GM12878 (cell line): ENCODE measurements around the gene TIE1. TPM values are rescaled to one million over a fixed set of nuclear protein-coding genes. Genes with fewer than 3 reads are reported as not detected.
A peak's percentile ranks its signal among the peaks of the same experiment; 100 is the strongest.

ENCODE experiments used
- BCL3 ChIP-seq: IDR thresholded peaks from 2 replicates; pipeline ENCODE4 v1.6.1; 2011; ENCODE audit warnings: borderline replicate concordance, low read depth, mild to moderate bottlenecking, moderate library complexity, low read length; ENCODE audit not compliant: insufficient read depth, poor library complexity, severe bottlenecking
- BCLAF1 ChIP-seq: fragments of 450-650 bp; IDR thresholded peaks from 2 replicates; pipeline ENCODE4 v1.6.1; 2017; ENCODE audit warnings: antibody characterized with exemption, mild to moderate bottlenecking, moderate library complexity
- E2F8 ChIP-seq: fragments of 450-650 bp; IDR thresholded peaks from 2 replicates; pipeline ENCODE4 v1.6.1; 2018; ENCODE audit warnings: mild to moderate bottlenecking, low read depth, moderate library complexity; ENCODE audit not compliant: partially characterized antibody
- FOXK2 ChIP-seq: fragments of 450-650 bp; IDR thresholded peaks from 2 replicates; pipeline ENCODE4 v1.6.1; 2017; ENCODE audit warnings: mild to moderate bottlenecking, moderate library complexity
- HCFC1 ChIP-seq: fragments of 150-350 bp; IDR thresholded peaks from 2 replicates; pipeline ENCODE4 v1.6.1; 2014; ENCODE audit warnings: low read length
- KDM1A ChIP-seq: fragments of 200-600 bp; sonication (generic); IDR thresholded peaks from 2 replicates; pipeline ENCODE4 v1.6.1; 2016; ENCODE audit warnings: borderline replicate concordance
- KLF5 ChIP-seq: fragments of 450-650 bp; IDR thresholded peaks from 2 replicates; pipeline ENCODE4 v1.6.1; 2014; ENCODE audit warnings: mild to moderate bottlenecking; ENCODE audit not compliant: partially characterized antibody
- MAX ChIP-seq: IDR thresholded peaks from 2 replicates; pipeline ENCODE4 v1.6.1; 2012; ENCODE audit warnings: low read depth, low read length, improper control_type of control experiment
- NFYA ChIP-seq: IDR thresholded peaks from 2 replicates; pipeline ENCODE4 v1.6.1; 2011; ENCODE audit warnings: low read depth, mild to moderate bottlenecking, low read length, improper control_type of control experiment, borderline replicate concordance
- PAX8 ChIP-seq: fragments of 450-650 bp; IDR thresholded peaks from 2 replicates; pipeline ENCODE4 v1.6.1; 2017; ENCODE audit warnings: mild to moderate bottlenecking, moderate library complexity
- POLR2A ChIP-seq: IDR thresholded peaks from 2 replicates; pipeline ENCODE4 v1.6.1; 2011; ENCODE audit warnings: low read depth, mild to moderate bottlenecking, low read length
- POU2F2 ChIP-seq: IDR thresholded peaks from 3 replicates; pipeline ENCODE4 v1.6.1; 2011; ENCODE audit warnings: low read depth, mild to moderate bottlenecking, low read length, borderline replicate concordance
- RELB ChIP-seq: fragments of 450-650 bp; IDR thresholded peaks from 2 replicates; pipeline ENCODE4 v1.6.1; 2017; ENCODE audit warnings: low read depth, mild to moderate bottlenecking, moderate library complexity
- SP1 ChIP-seq: IDR thresholded peaks from one replicate; pipeline ENCODE4 v1.6.1; 2011; ENCODE audit warnings: low read depth, low read length
- ZNF217 ChIP-seq: fragments of 450-650 bp; IDR thresholded peaks from 2 replicates; pipeline ENCODE4 v1.6.1; 2017; ENCODE audit warnings: antibody characterized with exemption, mild to moderate bottlenecking
- polyA plus RNA-seq, 11 experiments: library from polyadenylated mRNA; depleted of rRNA in 4 of 11; unstranded in 6 of 11; stranded (reverse) in 5 of 11; fragments of >200 nt; fragmentation: Nextera tagmentation in 4 of 11; fragmentation: Illumina TruSeq in 1 of 11; extraction: Ambion mirVana in 4 of 11; extraction: Trizol in 1 of 11; gene quantifications; 1 replicate in 1 of 11; 2 replicates in 10 of 11; pipeline versions ENCODE4 v1.2.1 to v1.2.3, GENCODE V29; 2011 to 2016; ENCODE audit warnings: inconsistent platforms in 2 of 11, missing spikeins in 2 of 11, low read depth in 1 of 11
- total RNA-seq, 4 experiments: library from RNA; depleted of rRNA in 3 of 4; stranded (reverse); fragments of >200 nt in 3 of 4; fragmentation: Illumina TruSeq in 1 of 4; extraction: Trizol in 1 of 4; gene quantifications; 2 replicates each; pipeline versions ENCODE4 v1.2.1 to v1.2.3, GENCODE V29; 2013 to 2021

Gene TIE1
- total and polyA plus RNA-seq, 10 of the 15 experiments (the other 5 are each of a cell fraction or from before 2014, with no cell fraction given), result 0.26 to 3.9 (median 1.3) TPM

GRCh38 chr1:43358746-43359693 lies 58.2 kb downstream of the TIE1 start, which contains the start of gene CDC20 (continued):
- no peak for TF ChIP-seq KLF5
- no peak for TF ChIP-seq BCL3
- TF ChIP-seq ZNF217, result no peak
- TF ChIP-seq RELB, result peak; percentile 43; the same call in 1 of the 2 replicates
- peak; percentile 92 for TF ChIP-seq MAX
- TF ChIP-seq E2F8, result no peak
- no peak for TF ChIP-seq BCLAF1
- TF ChIP-seq POU2F2, result peak; percentile 55; the same call in 1 of the 3 replicates
- TF ChIP-seq POLR2A, result peak; percentile 91
- TF ChIP-seq HCFC1, result peak; percentile 25; the same call in 1 of the 2 replicates
- TF ChIP-seq FOXK2, result no peak
- TF ChIP-seq KDM1A, result no peak
- peak; percentile 71 for TF ChIP-seq NFYA
- TF ChIP-seq PAX8, result no peak
- peak; percentile 95 for TF ChIP-seq SP1
